Adrenal gland (tissue), 12 donors: ENCODE results near the gene HHLA2. TPM values are rescaled to one million over a fixed set of nuclear protein-coding genes. Genes with fewer than 3 reads are reported as not detected.

Experiments used
- DNase-seq, 7 donors: peaks; one replicate each; pipeline ENCODE4 v3.0.0-alpha.2; 2019 to 2020
- H3K27ac ChIP-seq, 5 donors: fragments of 200-600 bp; sonication (generic) in 4 of 5; 1 replicate in 3 of 5; 2 replicates in 2 of 5; pipeline versions ENCODE4 v1.5.1 to v1.8.0; 2016 to 2020; ENCODE audit warnings: mild to moderate bottlenecking in 1 of 5
- H3K27me3 ChIP-seq: fragments of 200-600 bp; 2 replicates; pipeline ENCODE4 v1.8.0; 2021
- H3K36me3 ChIP-seq, 2 donors: fragments of 200-600 bp; replicated peaks in 1 of 2; 1 replicate in 1 of 2; 2 replicates in 1 of 2; pipeline versions ENCODE4 v1.5.1 to v1.8.0; 2018 to 2022
- H3K4me1 ChIP-seq, 2 donors: fragments of 200-600 bp; replicated peaks in 1 of 2; 1 replicate in 1 of 2; 2 replicates in 1 of 2; pipeline versions ENCODE4 v1.5.1 to v1.8.0; 2018 to 2021
- H3K4me3 ChIP-seq, 4 donors: fragments of 200-600 bp; sonication (generic) in 3 of 4; one replicate each; pipeline ENCODE4 v1.5.1; 2016 to 2018
- H3K9me3 ChIP-seq, 3 donors: fragments of 200-600 bp; sonication (generic) in 1 of 3; replicated peaks in 1 of 3; 1 replicate in 2 of 3; 2 replicates in 1 of 3; pipeline versions ENCODE4 v1.5.1 to v1.8.0; 2016 to 2021
- CTCF ChIP-seq, 6 experiments: fragments of 450-650 bp in 4 of 6; fragments of 200-600 bp in 2 of 6; sonication (generic) in 1 of 6; IDR thresholded peaks; 1 replicate in 5 of 6; 2 replicates in 1 of 6; pipeline versions ENCODE4 v1.5.1 to v1.8.0; 2016 to 2021; ENCODE audit warnings: antibody characterized with exemption in 6 of 6, mild to moderate bottlenecking in 2 of 6, moderate library complexity in 1 of 6
- POLR2A ChIP-seq, 2 donors: fragments of 450-650 bp; IDR thresholded peaks; one replicate each; pipeline ENCODE4 v1.6.1; 2017; ENCODE audit warnings: antibody characterized with exemption in 2 of 2, mild to moderate bottlenecking in 2 of 2, moderate library complexity in 1 of 2
- whole genome bisulfite sequencing, 4 donors: extraction: QIAGEN DNeasy Blood & Tissue Kit in 2 of 4; methylation state at CpG; one replicate each; pipeline versions ENCODE4 v1.1.5 to v1.1.7; 2013 to 2017; 5-methylcytosine and 5-hydroxymethylcytosine counted together
- intact Hi-C, 2 donors: fragments of 100-400 bp; cut with DNase I; formaldehyde crosslinking; loops; one replicate each; pipeline versions ENCODE4 v1.14.1 to v1.15.0; 2022 to 2023
- polyA plus RNA-seq, 3 donors: library from polyadenylated mRNA; stranded (reverse); fragments of 200-250 nt in 2 of 3; fragments of 350-450 nt in 1 of 3; fragmentation: Illumina TruSeq in 1 of 3; extraction: RNeasy Lipid Tissue Mini Kit (QIAGEN cat#74804) in 1 of 3; gene quantifications; one replicate each; pipeline ENCODE4 v1.2.3, GENCODE V29; 2013 to 2014
- total RNA-seq, 9 donors: library from RNA; depleted of rRNA in 4 of 9; stranded (reverse); fragments of >200 nt in 4 of 9; fragments of 120-200 nt in 1 of 9; fragmentation: NEBNext Ultra II Directional in 1 of 9; extraction: Animal tissue kit (Norgen Biotek cat#: 25700) in 1 of 9; gene quantifications; one replicate each; pipeline versions ENCODE4 v1.1.0 to v1.2.4, GENCODE V29; 2013 to 2023
- donor health status: healthy with polysubstance abuse.
- donor health status: Bipolar disorder and iron deficiency.
- donor health status: DM: yes; HTN: yes; CAD: no.
- donor health status: DM: no; HTN: no; CAD: no.
- donor health status: DM: no; HTN: no; CAD: no.
- donor health status: DM: yes; HTN: yes; CAD: no.

HHLA2 gene
- total and polyA plus RNA-seq, 12 donors, result 0.03 to 0.06 TPM; not detected in 10

GRCh38 chr3:108333961-108334360 lies 37.6 kb downstream of the HHLA2 start:
- intact Hi-C loops, result no loop called here
- TF ChIP-seq CTCF (IDR thresholded peaks at IDR 0.05) (no peak), POLR2A (IDR thresholded peaks at IDR 0.05) (no peak)
- Histone ChIP-seq H3K4me1 (no peaks in the 10 kb centered on the region), H3K36me3 (no peaks in the 10 kb centered on the region), H3K27me3 (no peaks in the 10 kb centered on the region), H3K4me3 (no peak overlapping the region), H3K9me3 (no peaks in the 10 kb centered on the region), H3K27ac (no peak overlapping the region)
- WGBS, 4 donors, result 90 to 100% (median 93%) methylated on average over 1 of the region's 1 CpG
- no peak for DNase-seq

GRCh38 chr3:108334701-108335100 lies 38.4 kb downstream of the HHLA2 start:
- Histone ChIP-seq H3K4me1 (no peaks in the 10 kb centered on the region), H3K27me3 (no peaks in the 10 kb centered on the region), H3K4me3 (no peak overlapping the region), H3K27ac (no peak overlapping the region), H3K36me3 (no peaks in the 10 kb centered on the region), H3K9me3 (no peaks in the 10 kb centered on the region)
- WGBS, 4 donors, result 86 to 96% (median 89%) methylated on average over 1 of the region's 1 CpG
- no peak for DNase-seq
- intact Hi-C loops, result no loop called here
- TF ChIP-seq CTCF (IDR thresholded peaks at IDR 0.05), result no peak
- TF ChIP-seq POLR2A (IDR thresholded peaks at IDR 0.05), result no peak

- intact Hi-C loops, result no loop called here
- no peak for DNase-seq
- H3K4me1 ChIP-seq, result no peaks in the 10 kb centered on the region
- H3K36me3 ChIP-seq, result no peaks in the 10 kb centered on the region
- H3K9me3 ChIP-seq, result no peaks in the 10 kb centered on the region
- no peak overlapping the region for H3K4me3 ChIP-seq
- H3K27ac ChIP-seq, result no peak overlapping the region
- no peaks in the 10 kb centered on the region for H3K27me3 ChIP-seq
- no peak for TF ChIP-seq CTCF (IDR thresholded peaks at IDR 0.05)
- TF ChIP-seq POLR2A (IDR thresholded peaks at IDR 0.05), result no peak
These were observed 42.7 kb downstream of the HHLA2 start for GRCh38 chr3:108338901-108339545.

GRCh38 chr3:108341911-108342310 lies 45.6 kb downstream of the HHLA2 start:
- Histone ChIP-seq H3K4me1 (no peaks in the 10 kb centered on the region), H3K36me3 (no peaks in the 10 kb centered on the region), H3K27ac (no peak overlapping the region), H3K9me3 (no peaks in the 10 kb centered on the region), H3K4me3 (no peak overlapping the region), H3K27me3 (no peaks in the 10 kb centered on the region)
- DNase-seq, result no peak
- no peak for TF ChIP-seq CTCF (IDR thresholded peaks at IDR 0.05)
- no peak for TF ChIP-seq POLR2A (IDR thresholded peaks at IDR 0.05)
- intact Hi-C loops, result no loop called here
- 73 to 88% (median 76%) methylated on average over 6 of the region's 6 CpGs for WGBS, 4 donors
